H1 (cell line): ENCODE results near the gene SLX4IP. TPM values are rescaled to one million over a fixed set of nuclear protein-coding genes. Genes with fewer than 3 reads are reported as not detected.

ENCODE experiments used
- CTCF ChIA-PET: fragments of 300-600 bp; sonication (Branson Sonifier 250); formaldehyde crosslinking; loops from one replicate; lab custom pipeline; 2021; ENCODE audit not compliant: partially characterized antibody; lab: Charles Lee
- POLR2A ChIA-PET: fragments of 300-600 bp; sonication (Branson Sonifier 250); formaldehyde crosslinking; loops from one replicate; lab custom pipeline; 2021; ENCODE audit warnings: inconsistent platforms; ENCODE audit not compliant: partially characterized antibody; lab: Charles Lee
- DNase-seq, 2 experiments: peaks; one replicate each; pipeline versions ENCODE4 v3.0.0 to v3.0.0-alpha.2; 2010 to 2022; ENCODE audit warnings: low spot score in 2 of 2, low read depth in 1 of 2, mixed read lengths in 1 of 2
- FAIRE-seq: peaks from 2 replicates; lab custom pipeline; 2011; peaks lifted over from hg19 to GRCh38; lab: Jason Lieb, UNC
- H2AFZ ChIP-seq: 2 replicates; pipeline ENCODE4 v1.8.1; 2012; ENCODE audit warnings: low read length, inconsistent platforms
- H2AK5ac ChIP-seq: 2 replicates; pipeline ENCODE4 v1.6.1; 2013; ENCODE audit warnings: low read depth, low read length
- H2BK120ac ChIP-seq: replicated peaks from 2 replicates; pipeline ENCODE3; 2013; ENCODE audit warnings: low read depth, low read length, inconsistent platforms
- H2BK12ac ChIP-seq: 2 replicates; pipeline ENCODE4 v1.6.1; 2013; ENCODE audit warnings: low read depth, low read length
- H2BK15ac ChIP-seq: 2 replicates; pipeline ENCODE4 v1.6.1; 2013; ENCODE audit warnings: low read length
- H2BK20ac ChIP-seq: 2 replicates; pipeline ENCODE4 v1.6.1; 2013; ENCODE audit warnings: low read length
- H2BK5ac ChIP-seq: 2 replicates; pipeline ENCODE4 v1.6.1; 2013; ENCODE audit warnings: low read depth, low read length
- H3K14ac ChIP-seq: 2 replicates; pipeline ENCODE4 v1.6.1; 2013; ENCODE audit warnings: inconsistent platforms; ENCODE audit not compliant: insufficient read length
- H3K18ac ChIP-seq: 2 replicates; pipeline ENCODE4 v1.6.1; 2013; ENCODE audit warnings: low read length; ENCODE audit errors: extremely low read depth
- H3K23ac ChIP-seq: 2 replicates; pipeline ENCODE4 v1.6.1; 2013; ENCODE audit warnings: inconsistent platforms; ENCODE audit not compliant: insufficient read length
- H3K23me2 ChIP-seq: 2 replicates; pipeline ENCODE4 v1.6.1; 2013; ENCODE audit warnings: low read depth, low read length
- H3K27ac ChIP-seq: 2 replicates; pipeline ENCODE4 v1.6.1; 2011; ENCODE audit warnings: low read depth, low read length, inconsistent platforms
- H3K27me3 ChIP-seq, 4 experiments: replicated peaks in 1 of 4; 1 replicate in 1 of 4; 2 replicates in 3 of 4; pipeline versions ENCODE4 v1.6.1 to v1.8.1; 2011 to 2013; ENCODE audit warnings: low read length in 3 of 4, mild to moderate bottlenecking in 3 of 4, inconsistent platforms in 2 of 4, mixed read lengths in 2 of 4, moderate library complexity in 1 of 4; ENCODE audit not compliant: control insufficient read depth in 3 of 4, insufficient read depth in 3 of 4; ENCODE audit errors: extremely low read depth in 1 of 4
- H3K36me3 ChIP-seq, 4 experiments: 2 replicates each; pipeline versions ENCODE4 v1.6.1 to v1.8.1; 2011 to 2013; ENCODE audit warnings: mild to moderate bottlenecking in 4 of 4, low read length in 3 of 4, moderate library complexity in 2 of 4, control low read depth in 1 of 4, inconsistent platforms in 1 of 4; ENCODE audit not compliant: insufficient read depth in 4 of 4, control insufficient read depth in 2 of 4
- H3K4ac ChIP-seq: replicated peaks from 2 replicates; pipeline ENCODE3; 2013; ENCODE audit warnings: low read length, low read depth, mixed read lengths, inconsistent platforms; ENCODE audit not compliant: insufficient read length
- H3K4me1 ChIP-seq, 4 experiments: replicated peaks in 1 of 4; 1 replicate in 1 of 4; 2 replicates in 3 of 4; pipeline versions ENCODE4 v1.6.1 to v1.8.1; 2011 to 2013; ENCODE audit warnings: low read length in 3 of 4, inconsistent platforms in 2 of 4, mixed read lengths in 1 of 4; ENCODE audit not compliant: insufficient read depth in 4 of 4, control insufficient read depth in 3 of 4
- H3K4me2 ChIP-seq, 2 experiments: 2 replicates each; pipeline versions ENCODE4 v1.6.1 to v1.8.1; 2011 to 2013; ENCODE audit warnings: low read depth in 2 of 2, low read length in 2 of 2, control low read depth in 1 of 2, inconsistent platforms in 1 of 2, mild to moderate bottlenecking in 1 of 2; ENCODE audit not compliant: insufficient read depth in 1 of 2
- H3K4me3 ChIP-seq, 4 experiments: fragments of 200-600, 300-600 bp in 1 of 4; sonication (generic), shearing (Covaris generic), sonication (Bioruptor Twin) in 1 of 4; 2 replicates each; pipeline versions ENCODE4 v1.5.1 to v1.8.1; 2011 to 2016; ENCODE audit warnings: low read length in 4 of 4, low read depth in 3 of 4, control low read depth in 2 of 4, inconsistent platforms in 2 of 4, mild to moderate bottlenecking in 2 of 4, mixed read lengths in 1 of 4, moderate library complexity in 1 of 4; ENCODE audit not compliant: insufficient read depth in 2 of 4; ENCODE audit errors: extremely low read depth in 1 of 4
- H3K56ac ChIP-seq: replicated peaks from 2 replicates; pipeline ENCODE3; 2013; ENCODE audit warnings: low read depth, mild to moderate bottlenecking, mixed read lengths, low read length, inconsistent platforms; ENCODE audit not compliant: insufficient read length
- H3K79me1 ChIP-seq: 2 replicates; pipeline ENCODE4 v1.6.1; 2013; ENCODE audit warnings: low read depth, low read length, control low read depth
- H3K79me2 ChIP-seq, 2 experiments: 2 replicates each; pipeline versions ENCODE4 v1.6.1 to v1.8.1; 2012 to 2013; ENCODE audit warnings: low read length in 2 of 2, mild to moderate bottlenecking in 2 of 2, inconsistent platforms in 1 of 2; ENCODE audit not compliant: insufficient read depth in 2 of 2, control insufficient read depth in 1 of 2
- H3K9ac ChIP-seq, 4 experiments: replicated peaks in 1 of 4; 1 replicate in 1 of 4; 2 replicates in 3 of 4; pipeline versions ENCODE4 v1.6.1 to v1.8.1; 2011 to 2013; ENCODE audit warnings: low read depth in 3 of 4, low read length in 3 of 4, control low read depth in 2 of 4, mild to moderate bottlenecking in 2 of 4, moderate library complexity in 2 of 4, inconsistent platforms in 1 of 4; ENCODE audit errors: extremely low read depth in 1 of 4
- H3K9me3 ChIP-seq, 2 experiments: 2 replicates each; pipeline versions ENCODE4 v1.6.1 to v1.8.1; 2012 to 2013; ENCODE audit warnings: mild to moderate bottlenecking in 2 of 2, moderate library complexity in 2 of 2, control low read depth in 1 of 2, inconsistent platforms in 1 of 2, low read depth in 1 of 2, low read length in 1 of 2, mixed read lengths in 1 of 2; ENCODE audit not compliant: insufficient read depth in 2 of 2
- H4K20me1 ChIP-seq, 2 experiments: replicated peaks in 1 of 2; 2 replicates each; pipeline versions ENCODE3 to v1.8.1; 2011 to 2013; ENCODE audit warnings: inconsistent platforms in 2 of 2, low read length in 2 of 2, mild to moderate bottlenecking in 1 of 2; ENCODE audit not compliant: insufficient read depth in 2 of 2, control insufficient read depth in 1 of 2
- H4K5ac ChIP-seq: 2 replicates; pipeline ENCODE4 v1.6.1; 2013; ENCODE audit warnings: low read length, low read depth, mixed read lengths, inconsistent platforms; ENCODE audit not compliant: insufficient read length
- H4K8ac ChIP-seq: 2 replicates; pipeline ENCODE4 v1.8.0; 2013; ENCODE audit warnings: mild to moderate bottlenecking, moderate library complexity, low read length, inconsistent platforms; ENCODE audit not compliant: insufficient read depth; ENCODE audit errors: extremely low read depth
- H4K91ac ChIP-seq: replicated peaks from 2 replicates; pipeline ENCODE3; 2013; ENCODE audit warnings: low read length, mixed read lengths, inconsistent platforms; ENCODE audit not compliant: insufficient read length
- ASH2L ChIP-seq: fragments of 200-600, 300-600 bp; sonication (generic); IDR thresholded peaks from one replicate; pipeline ENCODE4 v1.7.1; 2017; ENCODE audit warnings: low read length
- BACH1 ChIP-seq: IDR thresholded peaks from 2 replicates; pipeline ENCODE4 v1.6.1; 2012; ENCODE audit warnings: low read length, improper control_type of control experiment
- CBX8 ChIP-seq: fragments of 300-800, 300-1000 bp; sonication (generic); IDR thresholded peaks from 2 replicates; pipeline ENCODE4 v1.7.1; 2016; ENCODE audit warnings: low read depth, low read length, borderline replicate concordance
- CHD2 ChIP-seq: IDR thresholded peaks from 2 replicates; pipeline ENCODE4 v1.6.1; 2012; ENCODE audit warnings: low read length, improper control_type of control experiment
- EZH2 ChIP-seq: fragments of 200-600 bp; sonication (generic); IDR thresholded peaks from 2 replicates; pipeline ENCODE4 v1.7.1; 2012; ENCODE audit warnings: low read depth, mild to moderate bottlenecking, moderate library complexity, low read length, inconsistent platforms; ENCODE audit not compliant: severe bottlenecking
- GABPA ChIP-seq: IDR thresholded peaks from 2 replicates; pipeline ENCODE4 v1.6.1; 2011; ENCODE audit warnings: mild to moderate bottlenecking, low read length, moderate library complexity, borderline replicate concordance; ENCODE audit not compliant: insufficient read depth
- GTF2F1 ChIP-seq: IDR thresholded peaks from 2 replicates; pipeline ENCODE4 v1.6.1; 2012; ENCODE audit warnings: low read depth, low read length, improper control_type of control experiment, borderline replicate concordance
- HDAC6 ChIP-seq: IDR thresholded peaks from one replicate; pipeline ENCODE4 v1.7.1; 2012; ENCODE audit warnings: low read depth, mild to moderate bottlenecking, inconsistent platforms, low read length, moderate library complexity
- JUN ChIP-seq: IDR thresholded peaks from 2 replicates; pipeline ENCODE4 v1.6.1; 2011; ENCODE audit warnings: low read depth, mild to moderate bottlenecking, improper control_type of control experiment, low read length
- MAX ChIP-seq: IDR thresholded peaks from 2 replicates; pipeline ENCODE4 v1.6.1; 2012; ENCODE audit warnings: inconsistent platforms
- NANOG ChIP-seq: IDR thresholded peaks from 2 replicates; pipeline ENCODE4 v1.6.1; 2011; ENCODE audit warnings: low read length, low read depth, mild to moderate bottlenecking, inconsistent platforms; ENCODE audit not compliant: insufficient read depth, poor library complexity, severe bottlenecking
- PHF8 ChIP-seq: fragments of 200-600 bp; sonication (generic); conservative IDR thresholded peaks from 2 replicates; pipeline ENCODE4 v1.7.1; 2012; ENCODE audit warnings: low read depth, mild to moderate bottlenecking, inconsistent platforms, low read length, moderate library complexity
- RBBP5 ChIP-seq: IDR thresholded peaks from 2 replicates; pipeline ENCODE4 v1.7.1; 2012; ENCODE audit warnings: low read depth, mild to moderate bottlenecking, inconsistent platforms, low read length, moderate library complexity, borderline replicate concordance
- SP1 ChIP-seq: IDR thresholded peaks from 2 replicates; pipeline ENCODE4 v1.6.1; 2011; ENCODE audit warnings: low read depth, low read length
- TAF7 ChIP-seq: optimal IDR thresholded peaks from 2 replicates; pipeline ENCODE3; 2011; ENCODE audit warnings: low read depth, mild to moderate bottlenecking, inconsistent platforms, low read length, moderate library complexity, borderline replicate concordance
- WGBS, 2 experiments: shearing (Covaris generic) in 1 of 2; methylation state at CpG; one replicate each; pipeline versions ENCODE4 v1.1.6 to v1.1.7; 2013 to 2015; ENCODE audit warnings: low lambda C conversion rate in 2 of 2, mixed read lengths in 2 of 2, inconsistent platforms in 1 of 2, low coverage in 1 of 2, missing lambda C conversion rate in 1 of 2; ENCODE audit not compliant: insufficient replicate concordance in 2 of 2, insufficient coverage in 1 of 2, insufficient read length in 1 of 2; ENCODE audit errors: extremely low coverage in 1 of 2, missing lambda C conversion rate in 1 of 2; 5-methylcytosine and 5-hydroxymethylcytosine counted together
- polyA plus RNA-seq, 7 experiments: library from polyadenylated mRNA; depleted of rRNA in 3 of 7; stranded (reverse) in 5 of 7; unstranded in 2 of 7; fragments of >200 nt in 5 of 7; fragments of 200-250 nt in 2 of 7; gene quantifications; 1 replicate in 5 of 7; 2 replicates in 1 of 7; 4 replicates in 1 of 7; pipeline versions ENCODE4 v1.2.1 to v1.2.3, GENCODE V29; 2011 to 2013; ENCODE audit warnings: missing spikeins in 2 of 7, mixed read lengths in 2 of 7
- total RNA-seq: library from RNA; stranded (reverse); fragmentation: NEBNext Ultra II Directional; extraction: Animal tissue kit (Norgen Biotek cat#: 25700); gene quantifications from 2 replicates; pipeline ENCODE4 v1.2.1, GENCODE V29; 2021

SLX4IP gene
- total and polyA plus RNA-seq, 2 of the 8 experiments (the other 6 are each of a cell fraction or from before 2014, with no cell fraction given), result 2.4 to 8.7 TPM

- Histone ChIP-seq H2BK5ac (no peak overlapping the region), H3K79me1 (peaks cover 2% of the 10 kb centered on the region), H3K4ac (no peak overlapping the region), H3K27ac (no peak overlapping the region), H3K79me2 (peaks cover 0 to 34% of the 10 kb centered on the region in 2 experiments; a peak in 2 of 4 replicates), H3K9me3 (no peaks in the 10 kb centered on the region), H2AK5ac (no peak overlapping the region), H3K27me3 (no peaks in the 10 kb centered on the region), H2BK120ac (no peak overlapping the region), H4K91ac (no peak overlapping the region), H4K5ac (no peak overlapping the region), H3K23me2 (peaks cover 7% of the 10 kb centered on the region), H3K4me1 (no peaks in the 10 kb centered on the region), H2AFZ (no peak overlapping the region), H3K14ac (no peak overlapping the region), H3K9ac (no peak overlapping the region), H2BK12ac (no peak overlapping the region), H4K20me1 (no peaks in the 10 kb centered on the region), H3K4me3 (no peak overlapping the region), H3K4me2 (no peak overlapping the region), H2BK20ac (no peak overlapping the region), H3K36me3 (peaks cover 0 to 2% (median 0%) of the 10 kb centered on the region in 4 experiments; a peak in 1 of 8 replicates), H2BK15ac (no peak overlapping the region), H3K23ac (no peak overlapping the region), H3K18ac (no peak overlapping the region), H3K56ac (no peak overlapping the region), H4K8ac (no peak overlapping the region)
- DNase-seq (no peak), FAIRE-seq (no peak)
- CTCF ChIA-PET, result interaction anchor here (1.2 to 3.6 kb wide), 3 partner anchors 12 to 80 kb away, joined by 3 to 9 read pairs (median 3); no protein-coding TSS in a partner anchor
- POLR2A ChIA-PET, result no interaction called here
- 86% methylated on average over 3 of the region's 4 CpGs; no CpG with 5 or more reads in 1 of the 2 experiments for WGBS, 2 experiments
- no peak for TF ChIP-seq ASH2L
- TF ChIP-seq TAF7, result no peak
- no peak for TF ChIP-seq BACH1
- no peak for TF ChIP-seq NANOG
- no peak for TF ChIP-seq EZH2
- no peak for TF ChIP-seq GABPA
- no peak for TF ChIP-seq PHF8
- no peak for TF ChIP-seq SP1
- TF ChIP-seq MAX, result no peak
- TF ChIP-seq RBBP5, result no peak
- TF ChIP-seq JUN, result no peak
- no peak for TF ChIP-seq CHD2
- TF ChIP-seq GTF2F1, result no peak
- no peak for TF ChIP-seq CBX8
- no peak for TF ChIP-seq HDAC6
Observed at GRCh38 chr20:10438217-10438616, 3.1 kb downstream of the SLX4IP start.
